CD8-positive, alpha-beta memory T cell (primary cell): ENCODE data around the gene KMT2C. TPM values are rescaled to one million over a fixed set of nuclear protein-coding genes. Genes with fewer than 3 reads are reported as not detected.
A peak's percentile ranks its signal among the peaks of the same experiment; 100 is the strongest.

Source experiments
- CTCF ChIA-PET: fragments of 350-600 bp; sonication (Branson Sonifier 250); formaldehyde crosslinking; loops from one replicate; lab custom pipeline; 2021; ENCODE audit warnings: antibody characterized with exemption; lab: Charles Lee
- POLR2A ChIA-PET: fragments of 350-600 bp; sonication (Branson Sonifier 250); formaldehyde crosslinking; loops from one replicate; lab custom pipeline; 2021; ENCODE audit warnings: antibody characterized with exemption; lab: Charles Lee
- DNase-seq, 5 donors: peaks; one replicate each; pipeline versions ENCODE4 v3.0.0 to v3.0.0-alpha.2; 2020 to 2022; ENCODE audit warnings: mixed read lengths in 1 of 5
- H3K27ac ChIP-seq: one replicate; pipeline ENCODE4 v1.7.0; 2013; ENCODE audit warnings: low read depth, mild to moderate bottlenecking, low read length, moderate library complexity
- H3K27me3 ChIP-seq: 2 replicates; pipeline ENCODE4 v1.7.0; 2013; ENCODE audit warnings: low read length, mild to moderate bottlenecking; ENCODE audit not compliant: insufficient read depth, poor library complexity, severe bottlenecking
- H3K36me3 ChIP-seq: 2 replicates; pipeline ENCODE4 v1.7.0; 2013; ENCODE audit warnings: mild to moderate bottlenecking, low read length, moderate library complexity; ENCODE audit not compliant: insufficient read depth
- H3K4me1 ChIP-seq: 2 replicates; pipeline ENCODE4 v1.7.0; 2013; ENCODE audit warnings: mild to moderate bottlenecking, low read length, moderate library complexity; ENCODE audit not compliant: insufficient read depth
- H3K4me3 ChIP-seq: 2 replicates; pipeline ENCODE4 v1.7.0; 2013; ENCODE audit warnings: mild to moderate bottlenecking, low read length
- H3K9me3 ChIP-seq: 2 replicates; pipeline ENCODE4 v1.7.0; 2013; ENCODE audit warnings: mild to moderate bottlenecking, low read length
- H3K27ac Mint-ChIP-seq, 8 donors: one replicate each; pipeline ENCODE4 v1.8.0; 2020 to 2021; ENCODE audit warnings: mixed read lengths in 8 of 8, mild to moderate bottlenecking in 6 of 8, inconsistent platforms in 3 of 8, moderate library complexity in 3 of 8
- H3K27me3 Mint-ChIP-seq, 2 donors: one replicate each; pipeline ENCODE4 v1.8.0; 2020 to 2021; ENCODE audit warnings: mixed read lengths in 2 of 2, mild to moderate bottlenecking in 1 of 2, moderate library complexity in 1 of 2
- H3K36me3 Mint-ChIP-seq, 3 donors: one replicate each; pipeline ENCODE4 v1.8.0; 2020 to 2021; ENCODE audit warnings: mixed read lengths in 3 of 3, inconsistent platforms in 1 of 3, mild to moderate bottlenecking in 1 of 3
- H3K4me1 Mint-ChIP-seq, 3 donors: one replicate each; pipeline ENCODE4 v1.8.0; 2020 to 2021; ENCODE audit warnings: mixed read lengths in 3 of 3, inconsistent platforms in 1 of 3, mild to moderate bottlenecking in 1 of 3
- H3K4me3 Mint-ChIP-seq, 7 donors: one replicate each; pipeline ENCODE4 v1.8.0; 2020 to 2021; ENCODE audit warnings: mixed read lengths in 7 of 7, mild to moderate bottlenecking in 6 of 7, moderate library complexity in 4 of 7, inconsistent platforms in 2 of 7
- H3K9me3 Mint-ChIP-seq, 5 donors: one replicate each; pipeline ENCODE4 v1.8.0; 2020 to 2022; ENCODE audit warnings: mixed read lengths in 5 of 5, mild to moderate bottlenecking in 3 of 5, moderate library complexity in 2 of 5, inconsistent platforms in 1 of 5
- polyA plus RNA-seq: library from polyadenylated mRNA; unstranded; fragments of 300-500 nt; fragmentation: Illumina TruSeq; gene quantifications from one replicate; pipeline ENCODE4 v1.2.3, GENCODE V29; 2021
- total RNA-seq, 2 experiments: library from RNA; stranded (reverse); gene quantifications; one replicate each; pipeline ENCODE4 v1.2.3, GENCODE V29; 2021

KMT2C gene
- total and polyA plus RNA-seq, 3 experiments from 2014 or later, result 18.7 to 45.3 (median 42.0) TPM

GRCh38 chr7:152177681-152178404 lies 258.0 kb downstream of the KMT2C start:
- DNase-seq, result no peak
- H3K9me3 ChIP-seq, result no peaks in the 10 kb centered on the region
- H3K4me1 ChIP-seq, result no peaks in the 10 kb centered on the region
- POLR2A ChIA-PET, result no interaction called here
- CTCF ChIA-PET, result interaction anchor here (1.0 kb wide), 1 partner anchor 17 kb away, joined by 3 read pairs; no protein-coding TSS in a partner anchor
- H3K4me3 ChIP-seq, result no peak overlapping the region
- Mint-ChIP-seq H3K27me3 (no peaks in the 10 kb centered on the region), H3K4me1 (peaks cover 0 to 6% (median 0%) of the 10 kb centered on the region in 3 donors), H3K4me3 (no peak overlapping the region), H3K27ac (peak overlapping the region in 4 of 8 donors; percentile 23 to 59 (median 40)), H3K36me3 (peaks cover 36 to 82% (median 49%) of the 10 kb centered on the region in 3 donors), H3K9me3 (no peaks in the 10 kb centered on the region)
- H3K27me3 ChIP-seq, result no peaks in the 10 kb centered on the region
- no peak overlapping the region for H3K27ac ChIP-seq
- peaks cover 41% of the 10 kb centered on the region for H3K36me3 ChIP-seq

- no peaks in the 10 kb centered on the region for H3K9me3 Mint-ChIP-seq
- CTCF ChIA-PET, result interaction anchor here (1.0 kb wide), 1 partner anchor 18 kb away, joined by 3 read pairs; no protein-coding TSS in a partner anchor
- H3K36me3 ChIP-seq, result peaks cover 41% of the 10 kb centered on the region
- H3K4me1 Mint-ChIP-seq, result peaks cover 0 to 6% (median 0%) of the 10 kb centered on the region in 3 donors
- H3K36me3 Mint-ChIP-seq, result peaks cover 30 to 80% (median 41%) of the 10 kb centered on the region in 3 donors
- no peak overlapping the region for H3K27ac Mint-ChIP-seq
- no peaks in the 10 kb centered on the region for H3K9me3 ChIP-seq
- H3K4me3 ChIP-seq, result no peak overlapping the region
- no peaks in the 10 kb centered on the region for H3K27me3 ChIP-seq
- no peaks in the 10 kb centered on the region for H3K27me3 Mint-ChIP-seq
- no peaks in the 10 kb centered on the region for H3K4me1 ChIP-seq
- H3K4me3 Mint-ChIP-seq, result no peak overlapping the region
- DNase-seq, result no peak
- no peak overlapping the region for H3K27ac ChIP-seq
- POLR2A ChIA-PET, result no interaction called here
Measured at GRCh38 chr7:152176797-152177196, 259.0 kb downstream of the KMT2C start.

- Histone ChIP-seq H3K27me3 (no peaks in the 10 kb centered on the region), H3K4me3 (no peak overlapping the region), H3K9me3 (no peaks in the 10 kb centered on the region), H3K36me3 (peaks cover 35% of the 10 kb centered on the region), H3K27ac (no peak overlapping the region), H3K4me1 (no peaks in the 10 kb centered on the region)
- no peak for DNase-seq
- no peak overlapping the region for H3K4me3 Mint-ChIP-seq
- ChIA-PET CTCF (no interaction called here), POLR2A (no interaction called here)
- no peaks in the 10 kb centered on the region for H3K27me3 Mint-ChIP-seq
- peaks cover 16 to 73% (median 26%) of the 10 kb centered on the region in 3 donors for H3K36me3 Mint-ChIP-seq
- peaks cover 0 to 6% (median 0%) of the 10 kb centered on the region in 3 donors for H3K4me1 Mint-ChIP-seq
- no peaks in the 10 kb centered on the region for H3K9me3 Mint-ChIP-seq
- H3K27ac Mint-ChIP-seq, result no peak overlapping the region
Measured at GRCh38 chr7:152173372-152174070, 262.3 kb downstream of the KMT2C start.

GRCh38 chr7:152162287-152162686 lies 273.5 kb downstream of the KMT2C start:
- Mint-ChIP-seq H3K27ac (peak overlapping the region in 6 of 8 donors; percentile 11 to 80 (median 46)), H3K4me3 (no peak overlapping the region), H3K4me1 (peaks cover 8 to 18% (median 14%) of the 10 kb centered on the region in 3 donors), H3K9me3 (no peaks in the 10 kb centered on the region), H3K36me3 (peaks cover 21 to 76% (median 42%) of the 10 kb centered on the region in 3 donors), H3K27me3 (no peaks in the 10 kb centered on the region)
- no peak overlapping the region for H3K27ac ChIP-seq
- H3K27me3 ChIP-seq, result no peaks in the 10 kb centered on the region
- POLR2A ChIA-PET, result no interaction called here
- no peaks in the 10 kb centered on the region for H3K9me3 ChIP-seq
- H3K4me3 ChIP-seq, result no peak overlapping the region
- H3K36me3 ChIP-seq, result peaks cover 22% of the 10 kb centered on the region
- no peaks in the 10 kb centered on the region for H3K4me1 ChIP-seq
- no peak for DNase-seq
- CTCF ChIA-PET, result interaction anchor here (1.2 kb wide), 1 partner anchor 17 kb away, joined by 4 read pairs; no protein-coding TSS in a partner anchor

GRCh38 chr7:152161171-152161570 lies 274.6 kb downstream of the KMT2C start:
- no peaks in the 10 kb centered on the region for H3K27me3 ChIP-seq
- DNase-seq, result no peak
- POLR2A ChIA-PET, result no interaction called here
- Mint-ChIP-seq H3K36me3 (peaks cover 18 to 77% (median 41%) of the 10 kb centered on the region in 3 donors), H3K4me1 (peaks cover 8 to 18% (median 14%) of the 10 kb centered on the region in 3 donors), H3K4me3 (no peak overlapping the region), H3K27ac (no peak overlapping the region), H3K9me3 (no peaks in the 10 kb centered on the region), H3K27me3 (no peaks in the 10 kb centered on the region)
- no peaks in the 10 kb centered on the region for H3K4me1 ChIP-seq
- CTCF ChIA-PET, result interaction anchor here (1.0 kb wide), 1 partner anchor 9 kb away, joined by 3 read pairs; no protein-coding TSS in a partner anchor
- peaks cover 16% of the 10 kb centered on the region for H3K36me3 ChIP-seq
- no peak overlapping the region for H3K4me3 ChIP-seq
- H3K9me3 ChIP-seq, result no peaks in the 10 kb centered on the region
- H3K27ac ChIP-seq, result no peak overlapping the region

GRCh38 chr7:152158801-152159587 lies 276.8 kb downstream of the KMT2C start:
- Mint-ChIP-seq H3K9me3 (no peaks in the 10 kb centered on the region), H3K4me3 (peak overlapping the region in 5 of 7 donors; percentile 20 to 52 (median 37)), H3K27me3 (no peaks in the 10 kb centered on the region), H3K36me3 (peaks cover 14 to 82% (median 41%) of the 10 kb centered on the region in 3 donors), H3K27ac (peak overlapping the region; percentile 11 to 80 (median 66)), H3K4me1 (peaks cover 8 to 18% (median 14%) of the 10 kb centered on the region in 3 donors)
- Histone ChIP-seq H3K36me3 (peaks cover 25% of the 10 kb centered on the region), H3K4me3 (no peak overlapping the region), H3K27ac (no peak overlapping the region), H3K27me3 (no peaks in the 10 kb centered on the region), H3K4me1 (no peaks in the 10 kb centered on the region), H3K9me3 (no peaks in the 10 kb centered on the region)
- DNase-seq, result no peak
- POLR2A ChIA-PET, result no interaction called here
- CTCF ChIA-PET, result no interaction called here

- ChIA-PET POLR2A (no interaction called here), CTCF (interaction anchor here (0.9 to 1.9 kb wide), 2 partner anchors 9 to 369 kb away, joined by 3 to 4 read pairs; no protein-coding TSS in a partner anchor)
- Histone ChIP-seq H3K27ac (no peak overlapping the region), H3K27me3 (no peaks in the 10 kb centered on the region), H3K4me3 (no peak overlapping the region), H3K9me3 (no peaks in the 10 kb centered on the region), H3K36me3 (peaks cover 63% of the 10 kb centered on the region), H3K4me1 (no peaks in the 10 kb centered on the region)
- DNase-seq, result no peak
- Mint-ChIP-seq H3K9me3 (no peaks in the 10 kb centered on the region), H3K27me3 (no peaks in the 10 kb centered on the region), H3K4me3 (no peak overlapping the region), H3K4me1 (no peaks in the 10 kb centered on the region), H3K27ac (peak overlapping the region in 4 of 8 donors; percentile 24 to 70 (median 40)), H3K36me3 (peaks cover 3 to 85% (median 43%) of the 10 kb centered on the region in 3 donors)
Measured at GRCh38 chr7:152152267-152152666, 283.5 kb downstream of the KMT2C start.
